Lower leg skin (tissue), 3 donors: ENCODE measurements around the gene RAB11FIP5.

Source experiments
- POLR2A ChIP-seq, 2 donors: fragments of 450-650 bp; IDR thresholded peaks; one replicate each; pipeline ENCODE4 v1.6.1; 2016 to 2017; ENCODE audit warnings: antibody characterized with exemption in 2 of 2, mild to moderate bottlenecking in 1 of 2, moderate library complexity in 1 of 2
- TF ChIP-seq, protein P1 (sequence below), 3 donors: fragments of 450-650 bp; IDR thresholded peaks; one replicate each; pipeline ENCODE4 v1.5.1; 2016; ENCODE audit warnings: antibody characterized with exemption in 3 of 3, mild to moderate bottlenecking in 3 of 3, moderate library complexity in 2 of 3

DNA sequence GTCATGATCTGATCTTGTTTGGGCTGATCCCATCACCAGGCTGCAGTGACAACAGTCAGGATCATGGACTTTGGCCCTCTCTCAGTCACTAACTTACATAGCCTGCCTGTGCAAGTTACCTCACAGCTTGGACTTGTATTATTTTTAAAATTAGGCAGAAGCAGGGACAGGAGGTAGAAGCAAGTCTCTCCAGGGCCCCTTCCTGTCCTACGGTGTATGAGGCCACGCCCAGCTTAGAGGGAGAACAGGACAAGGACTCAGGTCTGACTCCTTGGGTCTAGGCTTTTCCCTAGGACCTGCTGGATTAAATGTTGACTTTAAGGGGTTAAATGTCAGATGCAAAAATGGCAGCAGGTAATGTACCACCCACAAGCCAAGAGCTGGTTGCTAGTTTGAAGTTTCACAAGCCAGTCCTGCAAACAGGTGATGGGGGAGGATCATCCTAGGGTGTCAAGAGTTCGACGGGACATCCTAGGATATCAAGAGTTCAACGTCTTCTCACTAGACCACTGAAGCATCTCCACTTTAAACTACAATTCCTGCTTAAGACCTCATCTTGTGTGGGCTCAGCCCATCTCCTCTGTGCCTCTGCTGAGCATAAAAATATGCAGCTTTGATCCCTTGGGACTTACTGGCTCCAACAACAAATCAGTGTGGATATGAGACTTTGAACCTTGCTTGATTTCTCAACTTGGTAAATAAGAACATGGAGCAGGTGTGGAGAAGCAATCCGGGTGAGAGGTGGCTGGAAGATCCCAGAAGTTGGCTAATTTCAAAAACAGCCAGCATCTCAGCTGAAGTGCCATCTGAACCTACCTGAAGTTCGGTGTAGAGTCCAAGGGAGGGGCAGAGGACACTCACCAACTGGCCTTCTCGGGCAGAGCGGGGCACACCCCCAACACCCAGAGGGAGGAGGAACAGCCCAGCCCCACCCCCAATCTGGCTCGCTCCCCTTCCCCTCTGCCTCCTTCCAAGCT lies 80.7 kb downstream of the RAB11FIP5 start:
- TF ChIP-seq, protein P1, sequence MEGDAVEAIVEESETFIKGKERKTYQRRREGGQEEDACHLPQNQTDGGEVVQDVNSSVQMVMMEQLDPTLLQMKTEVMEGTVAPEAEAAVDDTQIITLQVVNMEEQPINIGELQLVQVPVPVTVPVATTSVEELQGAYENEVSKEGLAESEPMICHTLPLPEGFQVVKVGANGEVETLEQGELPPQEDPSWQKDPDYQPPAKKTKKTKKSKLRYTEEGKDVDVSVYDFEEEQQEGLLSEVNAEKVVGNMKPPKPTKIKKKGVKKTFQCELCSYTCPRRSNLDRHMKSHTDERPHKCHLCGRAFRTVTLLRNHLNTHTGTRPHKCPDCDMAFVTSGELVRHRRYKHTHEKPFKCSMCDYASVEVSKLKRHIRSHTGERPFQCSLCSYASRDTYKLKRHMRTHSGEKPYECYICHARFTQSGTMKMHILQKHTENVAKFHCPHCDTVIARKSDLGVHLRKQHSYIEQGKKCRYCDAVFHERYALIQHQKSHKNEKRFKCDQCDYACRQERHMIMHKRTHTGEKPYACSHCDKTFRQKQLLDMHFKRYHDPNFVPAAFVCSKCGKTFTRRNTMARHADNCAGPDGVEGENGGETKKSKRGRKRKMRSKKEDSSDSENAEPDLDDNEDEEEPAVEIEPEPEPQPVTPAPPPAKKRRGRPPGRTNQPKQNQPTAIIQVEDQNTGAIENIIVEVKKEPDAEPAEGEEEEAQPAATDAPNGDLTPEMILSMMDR (IDR thresholded peaks at IDR 0.05) = no peak
- no peak for TF ChIP-seq POLR2A (IDR thresholded peaks at IDR 0.05)
